ENCODE results near the gene FGF9. TPM values are rescaled to one million over a fixed set of nuclear protein-coding genes. Genes with fewer than 3 reads are reported as not detected.

The FGF9 gene
- total and polyA plus RNA-seq, 2 of the 8 experiments (the other 6 are each of a cell fraction or from before 2014, with no cell fraction given): 0.02 TPM; not detected in 1

DNA sequence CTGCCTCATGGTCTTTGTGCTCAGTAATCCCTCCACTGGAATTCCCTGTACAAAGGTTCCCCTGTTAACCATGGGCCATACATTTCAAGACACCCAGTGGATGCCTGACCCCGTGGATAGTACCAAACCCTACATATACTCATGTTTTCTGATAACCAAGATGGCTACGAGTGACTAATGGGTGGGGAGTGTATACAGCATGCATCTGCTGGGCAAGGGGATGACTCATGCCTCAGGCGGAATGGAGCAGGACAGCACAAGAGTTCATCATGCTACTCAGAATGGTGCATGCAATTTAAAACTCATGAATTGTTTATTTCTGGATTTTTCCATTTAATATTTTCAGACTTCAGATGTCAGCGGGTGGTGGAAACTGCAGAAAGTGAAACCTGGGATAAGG lies 13.3 kb upstream of the FGF9 start (continued):
- TF ChIP-seq, protein P1, sequence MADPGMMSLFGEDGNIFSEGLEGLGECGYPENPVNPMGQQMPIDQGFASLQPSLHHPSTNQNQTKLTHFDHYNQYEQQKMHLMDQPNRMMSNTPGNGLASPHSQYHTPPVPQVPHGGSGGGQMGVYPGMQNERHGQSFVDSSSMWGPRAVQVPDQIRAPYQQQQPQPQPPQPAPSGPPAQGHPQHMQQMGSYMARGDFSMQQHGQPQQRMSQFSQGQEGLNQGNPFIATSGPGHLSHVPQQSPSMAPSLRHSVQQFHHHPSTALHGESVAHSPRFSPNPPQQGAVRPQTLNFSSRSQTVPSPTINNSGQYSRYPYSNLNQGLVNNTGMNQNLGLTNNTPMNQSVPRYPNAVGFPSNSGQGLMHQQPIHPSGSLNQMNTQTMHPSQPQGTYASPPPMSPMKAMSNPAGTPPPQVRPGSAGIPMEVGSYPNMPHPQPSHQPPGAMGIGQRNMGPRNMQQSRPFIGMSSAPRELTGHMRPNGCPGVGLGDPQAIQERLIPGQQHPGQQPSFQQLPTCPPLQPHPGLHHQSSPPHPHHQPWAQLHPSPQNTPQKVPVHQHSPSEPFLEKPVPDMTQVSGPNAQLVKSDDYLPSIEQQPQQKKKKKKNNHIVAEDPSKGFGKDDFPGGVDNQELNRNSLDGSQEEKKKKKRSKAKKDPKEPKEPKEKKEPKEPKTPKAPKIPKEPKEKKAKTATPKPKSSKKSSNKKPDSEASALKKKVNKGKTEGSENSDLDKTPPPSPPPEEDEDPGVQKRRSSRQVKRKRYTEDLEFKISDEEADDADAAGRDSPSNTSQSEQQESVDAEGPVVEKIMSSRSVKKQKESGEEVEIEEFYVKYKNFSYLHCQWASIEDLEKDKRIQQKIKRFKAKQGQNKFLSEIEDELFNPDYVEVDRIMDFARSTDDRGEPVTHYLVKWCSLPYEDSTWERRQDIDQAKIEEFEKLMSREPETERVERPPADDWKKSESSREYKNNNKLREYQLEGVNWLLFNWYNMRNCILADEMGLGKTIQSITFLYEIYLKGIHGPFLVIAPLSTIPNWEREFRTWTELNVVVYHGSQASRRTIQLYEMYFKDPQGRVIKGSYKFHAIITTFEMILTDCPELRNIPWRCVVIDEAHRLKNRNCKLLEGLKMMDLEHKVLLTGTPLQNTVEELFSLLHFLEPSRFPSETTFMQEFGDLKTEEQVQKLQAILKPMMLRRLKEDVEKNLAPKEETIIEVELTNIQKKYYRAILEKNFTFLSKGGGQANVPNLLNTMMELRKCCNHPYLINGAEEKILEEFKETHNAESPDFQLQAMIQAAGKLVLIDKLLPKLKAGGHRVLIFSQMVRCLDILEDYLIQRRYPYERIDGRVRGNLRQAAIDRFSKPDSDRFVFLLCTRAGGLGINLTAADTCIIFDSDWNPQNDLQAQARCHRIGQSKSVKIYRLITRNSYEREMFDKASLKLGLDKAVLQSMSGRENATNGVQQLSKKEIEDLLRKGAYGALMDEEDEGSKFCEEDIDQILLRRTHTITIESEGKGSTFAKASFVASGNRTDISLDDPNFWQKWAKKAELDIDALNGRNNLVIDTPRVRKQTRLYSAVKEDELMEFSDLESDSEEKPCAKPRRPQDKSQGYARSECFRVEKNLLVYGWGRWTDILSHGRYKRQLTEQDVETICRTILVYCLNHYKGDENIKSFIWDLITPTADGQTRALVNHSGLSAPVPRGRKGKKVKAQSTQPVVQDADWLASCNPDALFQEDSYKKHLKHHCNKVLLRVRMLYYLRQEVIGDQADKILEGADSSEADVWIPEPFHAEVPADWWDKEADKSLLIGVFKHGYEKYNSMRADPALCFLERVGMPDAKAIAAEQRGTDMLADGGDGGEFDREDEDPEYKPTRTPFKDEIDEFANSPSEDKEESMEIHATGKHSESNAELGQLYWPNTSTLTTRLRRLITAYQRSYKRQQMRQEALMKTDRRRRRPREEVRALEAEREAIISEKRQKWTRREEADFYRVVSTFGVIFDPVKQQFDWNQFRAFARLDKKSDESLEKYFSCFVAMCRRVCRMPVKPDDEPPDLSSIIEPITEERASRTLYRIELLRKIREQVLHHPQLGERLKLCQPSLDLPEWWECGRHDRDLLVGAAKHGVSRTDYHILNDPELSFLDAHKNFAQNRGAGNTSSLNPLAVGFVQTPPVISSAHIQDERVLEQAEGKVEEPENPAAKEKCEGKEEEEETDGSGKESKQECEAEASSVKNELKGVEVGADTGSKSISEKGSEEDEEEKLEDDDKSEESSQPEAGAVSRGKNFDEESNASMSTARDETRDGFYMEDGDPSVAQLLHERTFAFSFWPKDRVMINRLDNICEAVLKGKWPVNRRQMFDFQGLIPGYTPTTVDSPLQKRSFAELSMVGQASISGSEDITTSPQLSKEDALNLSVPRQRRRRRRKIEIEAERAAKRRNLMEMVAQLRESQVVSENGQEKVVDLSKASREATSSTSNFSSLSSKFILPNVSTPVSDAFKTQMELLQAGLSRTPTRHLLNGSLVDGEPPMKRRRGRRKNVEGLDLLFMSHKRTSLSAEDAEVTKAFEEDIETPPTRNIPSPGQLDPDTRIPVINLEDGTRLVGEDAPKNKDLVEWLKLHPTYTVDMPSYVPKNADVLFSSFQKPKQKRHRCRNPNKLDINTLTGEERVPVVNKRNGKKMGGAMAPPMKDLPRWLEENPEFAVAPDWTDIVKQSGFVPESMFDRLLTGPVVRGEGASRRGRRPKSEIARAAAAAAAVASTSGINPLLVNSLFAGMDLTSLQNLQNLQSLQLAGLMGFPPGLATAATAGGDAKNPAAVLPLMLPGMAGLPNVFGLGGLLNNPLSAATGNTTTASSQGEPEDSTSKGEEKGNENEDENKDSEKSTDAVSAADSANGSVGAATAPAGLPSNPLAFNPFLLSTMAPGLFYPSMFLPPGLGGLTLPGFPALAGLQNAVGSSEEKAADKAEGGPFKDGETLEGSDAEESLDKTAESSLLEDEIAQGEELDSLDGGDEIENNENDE (IDR thresholded peaks at IDR 0.05; ENCODE audit: insufficient replicate concordance, low read length): no peak
- TF ChIP-seq SIRT6 (IDR thresholded peaks at IDR 0.05; ENCODE audit: low read length): no peak
- TF ChIP-seq, protein P2, sequence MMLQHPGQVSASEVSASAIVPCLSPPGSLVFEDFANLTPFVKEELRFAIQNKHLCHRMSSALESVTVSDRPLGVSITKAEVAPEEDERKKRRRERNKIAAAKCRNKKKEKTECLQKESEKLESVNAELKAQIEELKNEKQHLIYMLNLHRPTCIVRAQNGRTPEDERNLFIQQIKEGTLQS (IDR thresholded peaks at IDR 0.05; ENCODE audit: insufficient read depth, low read depth, low read length): no peak
- no peak for TF ChIP-seq SP1 (IDR thresholded peaks at IDR 0.05; ENCODE audit: low read depth, low read length)
- no peak for TF ChIP-seq CBX8 (IDR thresholded peaks at IDR 0.05; ENCODE audit: borderline replicate concordance, low read depth, low read length)
- no peak for TF ChIP-seq YY1 (IDR thresholded peaks at IDR 0.05; ENCODE audit: low read depth, low read length)
- TF ChIP-seq CEBPB (IDR thresholded peaks at IDR 0.05; ENCODE audit: low read depth, low read length): no peak
- no peak for TF ChIP-seq CTBP2 (IDR thresholded peaks at IDR 0.05; ENCODE audit: borderline replicate concordance, insufficient read depth, insufficient read length, low read length)
- TF ChIP-seq SP2 (IDR thresholded peaks at IDR 0.05; ENCODE audit: low read length): no peak

Data from H1 (cell line).